ENCODE measurements around the gene RIPOR1.

DNA sequence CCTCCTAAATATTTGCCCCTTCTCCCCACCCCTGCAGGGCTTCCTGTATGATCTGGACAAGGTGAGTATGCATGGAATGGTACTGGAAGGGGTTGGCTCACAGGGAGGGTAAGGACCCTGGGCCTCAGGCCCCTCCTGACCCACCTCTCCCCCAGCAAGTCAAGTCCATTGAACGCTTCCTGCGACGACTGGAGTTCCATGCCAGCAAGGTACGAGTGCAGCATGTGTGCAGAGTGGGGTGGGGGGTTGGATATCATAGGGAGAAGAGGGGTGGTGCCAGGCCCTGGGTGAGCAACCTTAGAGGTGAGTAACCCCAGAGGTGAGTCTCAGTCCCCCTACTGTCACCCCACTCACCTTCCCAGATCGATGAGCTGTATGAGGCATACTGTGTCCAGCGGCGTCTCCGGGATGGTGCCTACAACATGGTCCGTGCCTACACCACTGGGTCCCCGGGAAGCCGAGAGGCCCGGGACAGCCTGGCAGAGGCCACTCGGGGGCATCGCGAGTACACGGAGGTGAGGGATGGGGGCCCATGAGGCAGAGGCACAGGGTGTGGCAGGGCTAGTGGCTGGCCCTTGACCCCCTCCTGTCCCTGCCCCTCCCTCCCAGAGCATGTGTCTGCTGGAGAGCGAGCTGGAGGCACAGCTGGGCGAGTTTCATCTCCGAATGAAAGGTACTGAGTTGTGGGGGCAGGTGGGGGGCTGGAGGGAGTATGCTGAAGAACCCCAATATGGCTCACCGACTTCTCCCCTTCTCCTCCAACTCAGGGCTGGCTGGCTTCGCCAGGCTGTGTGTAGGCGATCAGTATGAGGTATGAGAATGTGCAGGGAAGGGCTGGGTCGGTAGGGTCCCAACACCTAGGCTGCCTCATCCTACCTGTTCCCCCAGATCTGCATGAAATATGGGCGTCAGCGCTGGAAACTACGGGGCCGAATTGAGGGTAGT lies 11.3 kb downstream of the RIPOR1 start:
- TF ChIP-seq POLR2AphosphoS5 (IDR thresholded peaks at IDR 0.05; ENCODE audit: low read depth, low read length) = no peak
- TF ChIP-seq, protein P1, sequence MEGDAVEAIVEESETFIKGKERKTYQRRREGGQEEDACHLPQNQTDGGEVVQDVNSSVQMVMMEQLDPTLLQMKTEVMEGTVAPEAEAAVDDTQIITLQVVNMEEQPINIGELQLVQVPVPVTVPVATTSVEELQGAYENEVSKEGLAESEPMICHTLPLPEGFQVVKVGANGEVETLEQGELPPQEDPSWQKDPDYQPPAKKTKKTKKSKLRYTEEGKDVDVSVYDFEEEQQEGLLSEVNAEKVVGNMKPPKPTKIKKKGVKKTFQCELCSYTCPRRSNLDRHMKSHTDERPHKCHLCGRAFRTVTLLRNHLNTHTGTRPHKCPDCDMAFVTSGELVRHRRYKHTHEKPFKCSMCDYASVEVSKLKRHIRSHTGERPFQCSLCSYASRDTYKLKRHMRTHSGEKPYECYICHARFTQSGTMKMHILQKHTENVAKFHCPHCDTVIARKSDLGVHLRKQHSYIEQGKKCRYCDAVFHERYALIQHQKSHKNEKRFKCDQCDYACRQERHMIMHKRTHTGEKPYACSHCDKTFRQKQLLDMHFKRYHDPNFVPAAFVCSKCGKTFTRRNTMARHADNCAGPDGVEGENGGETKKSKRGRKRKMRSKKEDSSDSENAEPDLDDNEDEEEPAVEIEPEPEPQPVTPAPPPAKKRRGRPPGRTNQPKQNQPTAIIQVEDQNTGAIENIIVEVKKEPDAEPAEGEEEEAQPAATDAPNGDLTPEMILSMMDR (IDR thresholded peaks at IDR 0.05) = no peak
